HG03460 (cell line): ENCODE results near the gene ZNF213.
"Not testable (repeated sequence)": the region's sequence is repeated elsewhere in the genome, so short reads cannot be mapped to it uniquely, and the experiment has no call there.

Experiments
- ATAC-seq: cut with Tn5 transposase; IDR thresholded peaks from one replicate; pipeline ENCODE4 v1.9.1; 2021; ENCODE audit not compliant: unreplicated experiment

ZNF213 gene

GRCh38 chr16:3170440-3171180 is 35.8 kb downstream of the ZNF213 start:
- no peak for ATAC-seq

GRCh38 chr16:3171181-3171854 is 36.5 kb downstream of the ZNF213 start:
- ATAC-seq = no peak

GRCh38 chr16:3171855-3172593 is 37.2 kb downstream of the ZNF213 start:
- no peak for ATAC-seq

- no peak for ATAC-seq
Observed at GRCh38 chr16:3173892-3174617, 39.2 kb downstream of the ZNF213 start.

GRCh38 chr16:3174618-3175148 is 39.9 kb downstream of the ZNF213 start:
- no peak for ATAC-seq

GRCh38 chr16:3175157-3176093 is 40.6 kb downstream of the ZNF213 start:
- no peak for ATAC-seq

- no peak for ATAC-seq
Observed at GRCh38 chr16:3179651-3180050, 44.8 kb downstream of the ZNF213 start.

GRCh38 chr16:3180445-3180878 is 45.6 kb downstream of the ZNF213 start:
- no peak for ATAC-seq

GRCh38 chr16:3182293-3182607 is 47.4 kb downstream of the ZNF213 start:
- not testable (repeated sequence) for ATAC-seq

GRCh38 chr16:3182608-3183444 is 48.0 kb downstream of the ZNF213 start:
- no peak for ATAC-seq

GRCh38 chr16:3183445-3184139 is 48.8 kb downstream of the ZNF213 start:
- no peak for ATAC-seq

- no peak for ATAC-seq
Observed at GRCh38 chr16:3186946-3187690, 52.3 kb downstream of the ZNF213 start.

- no peak for ATAC-seq
Observed at GRCh38 chr16:3187798-3188674, 53.2 kb downstream of the ZNF213 start, which contains the start of gene OR1F1. TSS of gene OR1F1 (plus strand) at chr16:3188204.

GRCh38 chr16:3188675-3188924 is 53.8 kb downstream of the ZNF213 start:
- no peak for ATAC-seq

GRCh38 chr16:3188925-3189825 is 54.3 kb downstream of the ZNF213 start:
- ATAC-seq = no peak

GRCh38 chr16:3189869-3190268 is 55.0 kb downstream of the ZNF213 start:
- ATAC-seq = no peak
